Effector memory CD8-positive, alpha-beta T cell (primary cell): ENCODE results near the gene OTOF.

Experiments used
- ATAC-seq: fragments of 150-1000 bp; cut with Tn5 transposase; replicated peaks from 2 replicates; pipeline ENCODE4 v1.10.0; 2021; ENCODE audit warnings: mild to moderate bottlenecking, moderate library complexity
- DNase-seq, 3 experiments: peaks; one replicate each; pipeline ENCODE4 v3.0.0; 2021
- H3K27ac Mint-ChIP-seq, 2 donors: one replicate each; pipeline ENCODE4 v1.8.0; 2022; ENCODE audit warnings: mild to moderate bottlenecking in 2 of 2, mixed read lengths in 2 of 2, moderate library complexity in 2 of 2
- H3K27me3 Mint-ChIP-seq, 2 donors: one replicate each; pipeline ENCODE4 v1.8.0; 2022; ENCODE audit warnings: mixed read lengths in 2 of 2
- H3K36me3 Mint-ChIP-seq: one replicate; pipeline ENCODE4 v1.8.0; 2022; ENCODE audit warnings: mild to moderate bottlenecking, moderate library complexity, mixed read lengths; ENCODE audit not compliant: insufficient read depth
- H3K4me1 Mint-ChIP-seq, 2 donors: one replicate each; pipeline ENCODE4 v1.8.0; 2022; ENCODE audit warnings: low read depth in 2 of 2, mixed read lengths in 2 of 2
- H3K4me3 Mint-ChIP-seq, 2 donors: one replicate each; pipeline ENCODE4 v1.8.0; 2022; ENCODE audit warnings: mild to moderate bottlenecking in 2 of 2, mixed read lengths in 2 of 2, moderate library complexity in 2 of 2
- H3K9me3 Mint-ChIP-seq, 2 donors: one replicate each; pipeline ENCODE4 v1.8.0; 2022; ENCODE audit warnings: mixed read lengths in 2 of 2

Gene OTOF

DNA sequence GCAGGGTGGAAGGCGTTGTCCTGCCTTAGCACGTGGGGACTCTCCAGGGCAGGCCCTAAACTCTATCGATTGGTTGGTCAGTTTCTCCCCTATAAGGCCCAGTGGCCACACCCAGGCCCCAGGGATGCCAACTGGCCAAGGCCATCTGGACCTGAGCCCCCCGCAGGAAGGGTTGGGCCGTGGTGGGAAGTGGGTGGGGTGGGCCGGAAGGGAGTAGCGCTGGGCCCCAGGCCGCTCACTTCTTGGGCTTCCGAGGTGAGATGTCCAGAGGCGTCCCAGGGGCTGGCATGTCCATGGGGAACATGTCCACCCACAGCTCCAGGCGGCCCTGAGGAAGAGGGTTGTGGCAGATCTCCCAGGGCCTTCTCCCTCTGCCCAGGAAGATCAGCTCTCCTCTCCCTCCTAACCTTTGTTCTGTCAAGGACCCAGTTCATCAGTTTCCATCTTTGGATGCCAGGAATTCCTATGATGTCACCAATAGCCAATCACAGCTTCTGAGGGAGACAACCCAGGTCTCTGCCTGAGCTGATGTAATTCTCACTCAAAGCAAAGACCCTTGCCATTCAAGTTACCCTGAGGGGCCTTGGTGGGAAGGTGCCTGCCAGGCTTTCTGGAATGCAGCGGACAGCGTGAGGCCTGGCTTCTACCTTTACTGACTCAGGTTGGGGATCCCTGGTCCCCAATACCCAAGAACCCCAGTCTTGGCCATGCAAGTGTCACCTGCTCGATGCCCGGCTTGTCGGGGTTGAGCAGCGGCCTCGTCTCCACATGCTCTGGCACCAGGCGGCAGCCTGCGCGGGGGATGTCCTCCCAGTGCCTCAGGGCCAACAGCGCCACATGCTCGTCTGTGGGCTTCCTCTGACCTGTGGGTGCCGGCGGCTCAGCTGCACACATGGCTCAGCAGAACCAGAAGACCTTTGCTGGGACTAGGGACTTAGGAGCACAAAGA, 14.4 kb downstream of the OTOF start:
- ATAC-seq (no peak), DNase-seq (no peak)
- Mint-ChIP-seq H3K36me3 (no peaks in the 10 kb centered on the region), H3K4me3 (no peak overlapping the region), H3K4me1 (no peaks in the 10 kb centered on the region), H3K27ac (no peak overlapping the region), H3K27me3 (no peaks in the 10 kb centered on the region), H3K9me3 (no peaks in the 10 kb centered on the region)

DNA sequence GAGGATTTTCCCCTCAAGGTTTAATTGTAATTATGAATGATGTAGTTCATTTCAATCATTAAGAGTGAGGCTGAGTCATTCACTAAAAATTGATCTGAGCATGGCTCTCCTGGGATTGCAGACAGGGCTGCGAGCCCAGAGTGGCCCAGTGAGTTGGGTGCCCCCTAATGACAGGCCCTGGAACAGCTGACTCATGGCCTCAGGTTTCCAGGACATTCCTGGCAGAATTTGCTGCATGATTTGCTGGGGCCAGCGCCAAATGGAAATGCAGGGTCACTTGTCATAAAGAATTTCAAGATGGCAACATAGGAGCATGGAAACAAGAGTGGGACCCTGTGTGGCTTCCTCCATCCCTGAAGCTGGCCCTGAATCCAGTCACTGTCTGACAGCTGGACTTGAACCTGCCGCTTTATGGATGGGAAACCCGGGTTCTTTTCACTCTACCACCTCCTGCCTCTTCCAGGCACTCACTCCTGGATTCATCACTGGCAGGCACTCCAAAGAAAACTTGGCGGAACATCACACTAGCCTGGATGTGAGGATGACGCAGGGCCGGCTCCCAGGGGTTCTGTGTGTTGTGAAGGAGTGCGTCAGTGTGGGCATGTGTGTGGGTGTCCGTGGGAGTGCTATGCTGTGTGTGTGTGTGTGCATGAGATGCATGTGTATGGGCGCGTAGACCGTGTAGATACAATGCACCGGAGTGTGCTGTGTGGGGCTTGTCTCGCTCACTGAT, 15.2 kb downstream of the OTOF start:
- Mint-ChIP-seq H3K27ac (no peak overlapping the region), H3K36me3 (no peaks in the 10 kb centered on the region), H3K4me1 (no peaks in the 10 kb centered on the region), H3K9me3 (no peaks in the 10 kb centered on the region), H3K27me3 (no peaks in the 10 kb centered on the region), H3K4me3 (no peak overlapping the region)
- ATAC-seq: no peak
- no peak for DNase-seq

DNA sequence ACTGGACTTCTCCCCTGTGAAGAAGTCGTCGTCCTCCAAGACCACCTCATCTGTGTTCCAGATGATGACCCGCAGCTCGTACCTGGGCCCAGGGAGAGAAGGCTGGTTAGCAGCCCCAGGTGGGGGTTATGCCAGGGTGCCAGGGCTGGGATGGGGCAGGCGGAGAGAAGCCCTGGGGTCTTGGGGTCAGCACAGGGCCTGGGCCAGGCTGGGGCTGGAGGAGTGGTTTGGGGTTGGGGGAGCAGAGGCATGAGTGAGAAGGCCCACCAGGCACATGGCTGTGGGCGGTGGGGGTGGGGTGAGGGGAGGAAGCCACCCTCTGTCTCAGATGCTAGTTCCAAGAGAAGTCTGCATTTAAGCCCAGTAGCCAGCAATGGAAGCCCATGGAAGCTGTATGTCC, 15.8 kb downstream of the OTOF start:
- no peaks in the 10 kb centered on the region for H3K4me1 Mint-ChIP-seq
- DNase-seq (no peak), ATAC-seq (no peak)
- no peak overlapping the region for H3K4me3 Mint-ChIP-seq
- no peaks in the 10 kb centered on the region for H3K27me3 Mint-ChIP-seq
- H3K36me3 Mint-ChIP-seq: no peaks in the 10 kb centered on the region
- no peak overlapping the region for H3K27ac Mint-ChIP-seq
- no peaks in the 10 kb centered on the region for H3K9me3 Mint-ChIP-seq

DNA sequence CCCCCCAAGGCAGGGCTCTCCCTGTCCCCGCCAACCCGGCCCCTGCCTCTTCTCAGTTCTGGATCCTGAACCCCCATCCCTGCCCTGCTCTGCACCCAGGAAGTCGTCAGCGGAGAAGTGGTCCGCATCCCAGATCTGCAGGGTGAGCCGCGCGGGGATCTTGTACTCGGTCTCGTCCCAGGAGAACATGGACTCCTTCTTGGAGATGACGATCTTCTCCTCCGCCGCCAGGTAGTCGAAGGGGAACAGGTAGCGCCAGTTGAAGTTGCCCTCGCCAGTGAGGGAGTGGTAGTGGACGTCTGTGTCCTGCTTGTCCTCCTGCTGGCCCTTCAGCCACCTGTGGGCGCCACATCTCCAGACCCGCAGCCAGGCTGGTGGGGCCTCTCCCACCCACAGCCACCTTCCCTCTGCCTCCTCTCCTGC, 16.3 kb downstream of the OTOF start:
- ATAC-seq (no peak), DNase-seq (no peak)
- no peak overlapping the region for H3K4me3 Mint-ChIP-seq
- H3K9me3 Mint-ChIP-seq: no peaks in the 10 kb centered on the region
- H3K36me3 Mint-ChIP-seq: no peaks in the 10 kb centered on the region
- H3K4me1 Mint-ChIP-seq: no peaks in the 10 kb centered on the region
- no peak overlapping the region for H3K27ac Mint-ChIP-seq
- H3K27me3 Mint-ChIP-seq: no peaks in the 10 kb centered on the region

DNA sequence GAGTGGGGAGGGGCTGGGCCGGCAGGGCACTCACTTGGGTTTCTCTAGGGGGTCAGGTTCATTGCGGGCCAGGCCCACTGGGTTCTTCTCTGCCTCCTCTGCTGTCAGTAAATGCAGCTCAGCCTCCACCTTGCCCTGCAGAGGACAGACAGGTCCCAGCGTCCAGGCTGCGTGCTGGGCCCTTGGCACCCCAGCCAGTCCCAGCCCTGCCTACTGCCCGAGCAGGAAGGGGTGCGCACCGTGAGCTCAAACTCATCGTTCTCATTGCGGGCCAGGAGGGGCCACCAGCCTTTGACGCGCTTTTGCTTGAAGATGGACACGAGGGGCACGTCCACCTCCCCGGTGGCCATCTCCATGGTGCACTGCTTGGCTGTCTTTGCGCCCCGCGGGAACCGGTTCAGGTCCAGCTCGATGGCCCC, 17.3 kb downstream of the OTOF start:
- Mint-ChIP-seq H3K27me3 (no peaks in the 10 kb centered on the region), H3K4me3 (no peak overlapping the region), H3K4me1 (no peaks in the 10 kb centered on the region), H3K9me3 (no peaks in the 10 kb centered on the region), H3K36me3 (no peaks in the 10 kb centered on the region), H3K27ac (no peak overlapping the region)
- ATAC-seq (no peak), DNase-seq (no peak)

DNA sequence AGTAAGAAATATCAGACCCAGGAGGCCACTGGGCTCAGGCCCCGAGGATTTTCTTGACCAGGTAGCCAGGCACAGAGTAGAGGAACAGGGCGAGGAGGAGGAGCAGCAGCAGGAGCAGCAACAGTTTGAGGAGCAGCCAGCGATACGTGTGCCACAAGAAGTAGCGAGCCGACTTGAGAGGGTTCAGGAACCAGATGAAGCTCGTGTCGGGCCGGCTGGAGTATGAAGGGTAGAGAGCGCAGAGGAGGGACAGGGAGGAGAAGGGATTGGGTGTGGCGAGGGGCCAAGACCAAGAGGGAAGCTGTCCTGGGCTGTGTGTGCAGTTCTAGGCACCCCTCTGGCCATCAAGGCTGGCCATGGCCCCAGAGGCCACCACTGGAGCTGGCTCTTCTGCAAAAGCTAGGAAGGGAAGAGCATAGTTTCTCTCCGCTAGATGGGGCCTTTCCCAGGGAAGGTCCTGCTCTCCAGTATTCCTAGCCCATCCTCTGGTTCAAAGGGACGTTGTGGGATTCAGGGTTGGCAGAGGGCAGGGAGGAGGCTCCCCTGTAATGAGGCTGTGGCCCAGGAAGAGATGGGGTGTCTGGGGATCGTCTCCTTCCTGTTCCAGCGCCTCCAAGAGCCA, 17.8 kb downstream of the OTOF start:
- DNase-seq (no peak), ATAC-seq (no peak)
- H3K9me3 Mint-ChIP-seq: no peaks in the 10 kb centered on the region
- no peaks in the 10 kb centered on the region for H3K36me3 Mint-ChIP-seq
- H3K27ac Mint-ChIP-seq: no peak overlapping the region
- no peak overlapping the region for H3K4me3 Mint-ChIP-seq
- no peaks in the 10 kb centered on the region for H3K27me3 Mint-ChIP-seq
- H3K4me1 Mint-ChIP-seq: no peaks in the 10 kb centered on the region

DNA sequence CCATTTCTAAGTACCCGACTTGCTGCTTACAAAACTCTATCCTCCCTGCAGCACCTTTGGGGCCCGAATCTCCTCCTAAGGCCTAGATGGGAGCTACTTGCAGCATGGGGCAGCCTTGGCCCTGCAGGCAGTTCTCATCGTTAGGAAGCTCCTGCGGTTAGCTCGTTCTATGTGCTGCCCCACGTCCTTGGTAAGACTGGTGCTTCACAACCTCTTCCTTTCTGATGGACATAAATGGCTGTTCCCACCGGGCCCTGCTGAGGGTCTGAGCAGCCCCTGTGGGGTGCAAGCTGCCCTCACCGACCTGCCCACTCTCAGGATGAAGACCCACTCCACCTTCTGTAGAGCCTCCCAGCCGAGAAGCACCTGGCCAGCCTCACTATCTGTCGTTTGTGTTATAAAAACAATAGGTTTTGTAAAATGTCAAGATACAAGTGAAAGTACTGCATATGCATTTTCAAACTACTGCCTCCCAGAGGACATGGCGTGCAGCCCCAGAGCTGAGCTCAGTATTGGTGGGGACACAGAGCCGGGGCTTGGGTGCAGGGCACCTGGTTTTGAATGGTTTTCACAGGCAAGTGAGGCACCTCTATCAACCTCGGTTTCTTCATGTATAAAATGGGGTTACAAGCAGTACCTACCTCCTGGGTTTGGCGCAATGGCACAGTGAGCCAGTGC, 19.4 kb downstream of the OTOF start:
- ATAC-seq: no peak
- Mint-ChIP-seq H3K36me3 (no peaks in the 10 kb centered on the region), H3K27me3 (peaks cover 12% of the 10 kb centered on the region in 2 donors), H3K4me3 (no peak overlapping the region), H3K27ac (no peak overlapping the region), H3K9me3 (no peaks in the 10 kb centered on the region), H3K4me1 (no peaks in the 10 kb centered on the region)
- DNase-seq: no peak

DNA sequence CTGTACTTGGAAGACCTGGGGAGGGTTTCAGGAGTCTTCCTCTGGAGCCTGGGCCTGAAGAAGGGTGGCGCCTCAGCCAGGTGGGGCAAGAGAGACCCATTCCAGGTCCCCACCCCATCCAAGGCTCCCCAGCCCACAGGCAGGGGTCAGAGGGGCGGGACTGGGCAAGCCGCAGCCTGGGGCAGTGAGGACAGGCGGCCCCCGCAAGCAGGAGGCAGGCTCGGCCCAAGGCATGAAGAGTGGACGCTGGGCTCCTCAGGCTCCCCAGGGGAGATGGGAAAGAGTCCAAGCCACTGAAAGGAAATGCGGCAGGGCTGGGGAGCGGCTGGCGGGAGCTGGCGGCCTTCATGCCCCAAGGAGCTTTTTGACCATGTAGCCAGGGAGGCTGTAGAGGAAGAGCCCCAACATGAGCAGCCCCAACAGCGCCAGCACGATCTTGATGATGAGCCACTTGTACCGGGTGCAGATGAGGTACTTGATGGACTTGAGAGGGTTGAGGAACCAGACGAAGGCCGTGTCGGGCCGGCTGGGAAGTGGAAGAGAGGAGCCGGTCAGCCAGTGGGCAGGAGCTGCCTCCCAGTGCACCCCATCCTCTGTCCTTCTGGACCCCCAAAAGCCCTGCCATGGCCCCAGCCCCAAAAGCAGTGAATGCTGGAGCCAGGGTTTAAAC, 20.1 kb downstream of the OTOF start:
- no peak overlapping the region for H3K4me3 Mint-ChIP-seq
- no peaks in the 10 kb centered on the region for H3K36me3 Mint-ChIP-seq
- H3K27ac Mint-ChIP-seq: no peak overlapping the region
- H3K27me3 Mint-ChIP-seq: peaks cover 14 to 18% of the 10 kb centered on the region in 2 donors
- no peaks in the 10 kb centered on the region for H3K9me3 Mint-ChIP-seq
- no peak for ATAC-seq
- DNase-seq: no peak
- no peaks in the 10 kb centered on the region for H3K4me1 Mint-ChIP-seq

DNA sequence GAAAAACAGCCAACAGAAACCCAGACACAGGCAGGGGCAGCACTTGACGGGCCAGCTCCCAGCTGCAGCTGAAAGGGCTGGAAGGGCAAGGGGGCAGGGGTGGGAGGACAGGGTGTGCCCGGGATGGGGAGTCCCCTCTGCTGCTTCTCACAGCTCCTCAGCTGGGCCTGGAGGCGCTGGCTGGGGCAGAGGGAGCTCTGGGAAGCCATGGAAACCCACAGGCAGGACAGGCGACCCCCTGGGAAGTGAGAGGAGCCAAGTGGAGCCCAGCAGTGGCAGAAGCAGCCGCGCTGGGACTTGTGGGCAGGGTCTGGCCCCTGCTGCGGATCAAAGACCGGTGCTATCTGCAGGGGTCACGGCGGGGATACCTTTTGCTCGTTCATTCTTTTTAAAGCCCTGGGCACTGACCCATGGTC, 20.7 kb downstream of the OTOF start:
- no peak overlapping the region for H3K27ac Mint-ChIP-seq
- DNase-seq: no peak
- H3K4me3 Mint-ChIP-seq: no peak overlapping the region
- H3K4me1 Mint-ChIP-seq: no peaks in the 10 kb centered on the region
- H3K36me3 Mint-ChIP-seq: no peaks in the 10 kb centered on the region
- no peaks in the 10 kb centered on the region for H3K9me3 Mint-ChIP-seq
- no peak for ATAC-seq
- peaks cover 14 to 18% of the 10 kb centered on the region in 2 donors for H3K27me3 Mint-ChIP-seq

DNA sequence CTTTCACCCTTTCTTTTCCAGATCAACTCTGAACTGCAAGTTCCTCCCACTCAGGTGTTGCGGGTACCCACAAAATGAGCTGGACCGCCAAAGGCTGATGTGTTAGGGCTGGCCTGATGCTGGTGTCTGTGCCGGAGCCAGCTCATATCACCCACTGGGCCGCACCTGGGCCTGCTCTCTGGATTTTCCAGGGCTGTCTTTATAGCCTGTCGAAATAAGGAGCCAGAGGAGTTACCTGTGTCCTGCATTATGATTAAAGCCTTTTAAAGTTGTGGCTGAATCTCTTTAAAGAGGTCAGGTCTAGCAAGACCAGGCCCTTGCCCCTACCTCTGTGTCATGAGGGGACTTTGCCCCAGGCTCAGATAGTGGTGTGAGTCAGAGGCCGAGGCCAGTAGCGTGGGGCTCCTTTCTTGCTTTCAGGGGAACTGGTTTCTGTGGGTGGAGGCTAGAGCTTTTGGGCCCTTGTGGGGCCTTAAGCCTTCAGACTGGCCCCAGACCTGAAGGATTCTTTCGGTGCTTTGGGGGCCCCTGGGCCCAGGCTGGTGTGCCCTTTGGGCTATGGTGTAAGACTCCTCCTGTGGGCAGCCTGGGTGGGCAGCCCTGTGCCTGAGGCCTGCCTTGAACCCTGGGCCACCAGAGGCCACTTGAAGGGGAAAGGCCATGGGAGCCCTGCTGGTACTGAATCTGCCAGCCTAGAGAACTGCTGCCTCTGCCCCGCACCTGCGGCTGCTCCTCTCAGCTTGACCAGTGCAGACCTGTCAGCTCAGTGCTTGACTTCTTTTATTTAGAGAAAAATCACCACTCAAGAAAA, 21.3 kb downstream of the OTOF start:
- H3K27ac Mint-ChIP-seq: no peak overlapping the region
- H3K36me3 Mint-ChIP-seq: no peaks in the 10 kb centered on the region
- ATAC-seq (no peak), DNase-seq (no peak)
- H3K4me1 Mint-ChIP-seq: no peaks in the 10 kb centered on the region
- peaks cover 14 to 18% of the 10 kb centered on the region in 2 donors for H3K27me3 Mint-ChIP-seq
- no peaks in the 10 kb centered on the region for H3K9me3 Mint-ChIP-seq
- no peak overlapping the region for H3K4me3 Mint-ChIP-seq

DNA sequence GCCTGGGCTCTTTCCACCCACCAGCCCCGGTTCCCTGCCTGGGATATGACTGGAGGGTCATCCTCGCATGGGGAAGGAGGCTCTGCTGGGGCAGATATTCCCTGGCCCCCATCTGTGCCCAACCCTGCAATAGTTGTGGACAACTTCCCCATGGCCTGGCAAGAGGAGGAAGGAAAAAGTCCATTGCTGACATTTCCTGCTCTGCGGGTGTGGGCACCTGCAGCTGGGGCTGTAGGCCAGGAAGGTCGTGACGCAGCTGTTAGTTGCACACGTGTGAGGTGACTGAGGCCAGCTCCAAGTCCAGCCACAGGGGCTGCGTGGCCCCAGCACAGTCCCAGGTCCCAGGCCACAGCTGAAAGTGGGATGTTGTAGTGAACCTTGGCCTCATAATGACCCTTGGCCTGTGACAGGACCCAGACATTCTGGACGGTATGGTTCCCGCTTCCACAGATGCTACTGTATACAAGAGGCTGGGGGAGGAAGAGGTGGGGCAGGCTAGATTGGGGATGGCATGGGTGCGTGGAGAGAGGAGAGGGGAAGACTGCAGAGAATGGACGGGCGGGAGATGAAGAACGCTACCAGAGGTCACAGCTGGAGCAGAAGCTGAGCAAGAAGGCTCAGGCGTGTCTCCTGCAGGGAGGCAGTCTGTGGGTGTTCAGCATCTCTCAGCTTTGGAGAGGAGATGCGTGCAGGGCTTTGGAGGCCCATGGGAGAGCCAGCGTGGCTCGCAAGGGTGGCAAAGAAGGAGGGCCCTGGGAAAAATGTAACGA, 22.1 kb downstream of the OTOF start:
- H3K36me3 Mint-ChIP-seq: no peaks in the 10 kb centered on the region
- no peak for DNase-seq
- no peaks in the 10 kb centered on the region for H3K4me1 Mint-ChIP-seq
- peaks cover 14 to 23% of the 10 kb centered on the region in 2 donors for H3K27me3 Mint-ChIP-seq
- H3K27ac Mint-ChIP-seq: no peak overlapping the region
- no peak for ATAC-seq
- H3K9me3 Mint-ChIP-seq: no peaks in the 10 kb centered on the region
- H3K4me3 Mint-ChIP-seq: no peak overlapping the region
